HepG2 (cell line): Measurements from ENCODE around the gene PRKN. TPM values are rescaled to one million over a fixed set of nuclear protein-coding genes. Genes with fewer than 3 reads are reported as not detected.
A peak's percentile ranks its signal among the peaks of the same experiment; 100 is the strongest.

ENCODE experiments used
- CEBPG ChIP-seq: IDR thresholded peaks from 2 replicates; pipeline ENCODE4 v1.6.1; 2016
- DMAP1 ChIP-seq: IDR thresholded peaks from 2 replicates; pipeline ENCODE4 v1.6.1; 2016
- GTF3A ChIP-seq: sonication (generic); formaldehyde crosslinking; conservative IDR thresholded peaks from 2 replicates; pipeline ENCODE4 v1.4.0; 2020; ENCODE audit warnings: mild to moderate bottlenecking, missing genetic modification reagents
- GZF1 ChIP-seq: sonication (generic); formaldehyde crosslinking; IDR thresholded peaks from 2 replicates; pipeline ENCODE4 v1.5.1; 2020; ENCODE audit warnings: mild to moderate bottlenecking, missing genetic modification reagents
- MBNL3 ChIP-seq: fragments of 250-450 bp; sonication (Bioruptor Pico); conservative IDR thresholded peaks from 2 replicates; pipeline ENCODE4 v1.8.0; 2022; ENCODE audit warnings: mild to moderate bottlenecking, inconsistent platforms
- MIER2 ChIP-seq: IDR thresholded peaks from 2 replicates; pipeline ENCODE4 v1.6.1; 2016; ENCODE audit warnings: missing biosample characterization, missing genetic modification reagents
- MLLT10 ChIP-seq: sonication (generic); formaldehyde crosslinking; IDR thresholded peaks from 2 replicates; pipeline ENCODE4 v1.4.0; 2020; ENCODE audit warnings: missing genetic modification reagents
- MYNN ChIP-seq: sonication (generic); formaldehyde crosslinking; IDR thresholded peaks from 2 replicates; pipeline ENCODE4 v1.4.0; 2020; ENCODE audit warnings: mild to moderate bottlenecking, low read depth, missing genetic modification reagents
- NFE2L1 ChIP-seq: sonication (generic); formaldehyde crosslinking; IDR thresholded peaks from 2 replicates; pipeline ENCODE4 v1.4.0; 2020; ENCODE audit warnings: missing genetic modification reagents, mild to moderate bottlenecking, borderline replicate concordance
- PHF21A ChIP-seq: sonication (generic); formaldehyde crosslinking; IDR thresholded peaks from 2 replicates; pipeline ENCODE4 v1.5.0; 2020; ENCODE audit warnings: mild to moderate bottlenecking, missing genetic modification reagents
- PTBP1 ChIP-seq: fragments of 200-400 bp; formaldehyde crosslinking; IDR thresholded peaks from 2 replicates; pipeline ENCODE4 v1.6.1; 2018; ENCODE audit warnings: low read length, low read depth; ENCODE audit not compliant: poor library complexity, severe bottlenecking
- SIN3A ChIP-seq: IDR thresholded peaks from 2 replicates; pipeline ENCODE4 v1.6.1; 2011; ENCODE audit warnings: low read depth, mild to moderate bottlenecking, control low read depth, low read length, borderline replicate concordance
- SKI ChIP-seq: fragments of 450-650 bp; IDR thresholded peaks from one replicate; pipeline ENCODE4 v1.6.1; 2018; ENCODE audit warnings: mild to moderate bottlenecking; ENCODE audit not compliant: partially characterized antibody
- SMYD3 ChIP-seq: sonication (generic); formaldehyde crosslinking; IDR thresholded peaks from 2 replicates; pipeline ENCODE4 v1.8.1; 2023; ENCODE audit warnings: mild to moderate bottlenecking, missing genetic modification reagents
- TBP ChIP-seq: sonication (generic); formaldehyde crosslinking; IDR thresholded peaks from 2 replicates; pipeline ENCODE4 v1.5.0; 2020; ENCODE audit warnings: missing genetic modification reagents
- ZFP82 ChIP-seq: sonication (generic); formaldehyde crosslinking; IDR thresholded peaks from 2 replicates; pipeline ENCODE4 v1.5.1; 2020; ENCODE audit warnings: mild to moderate bottlenecking, missing genetic modification reagents, borderline replicate concordance
- ZNF12 ChIP-seq: sonication (generic); formaldehyde crosslinking; IDR thresholded peaks from 2 replicates; pipeline ENCODE4 v1.5.0; 2020; ENCODE audit warnings: missing genetic modification reagents
- ZNF326 ChIP-seq: sonication (generic); formaldehyde crosslinking; IDR thresholded peaks from 2 replicates; pipeline ENCODE4 v1.4.0; 2020; ENCODE audit warnings: missing genetic modification reagents, borderline replicate concordance
- ZNF569 ChIP-seq: sonication (generic); formaldehyde crosslinking; IDR thresholded peaks from 2 replicates; pipeline ENCODE4 v1.5.0; 2020; ENCODE audit warnings: mild to moderate bottlenecking, missing genetic modification reagents, moderate library complexity, borderline replicate concordance
- ZNF766 ChIP-seq: sonication (generic); formaldehyde crosslinking; IDR thresholded peaks from 2 replicates; pipeline ENCODE4 v1.5.0; 2020; ENCODE audit warnings: missing genetic modification reagents, borderline replicate concordance
- ZNF891 ChIP-seq: sonication (generic); formaldehyde crosslinking; IDR thresholded peaks from 2 replicates; pipeline ENCODE4 v1.5.0; 2020; ENCODE audit warnings: mild to moderate bottlenecking, missing genetic modification reagents
- ZSCAN25 ChIP-seq: sonication (generic); formaldehyde crosslinking; IDR thresholded peaks from 2 replicates; pipeline ENCODE4 v1.8.0; 2022; ENCODE audit warnings: mild to moderate bottlenecking, missing genetic modification reagents
- polyA plus RNA-seq, 8 experiments: library from polyadenylated mRNA; depleted of rRNA in 3 of 8; stranded (reverse) in 7 of 8; unstranded in 1 of 8; fragments of >200 nt; fragmentation: Illumina TruSeq in 4 of 8; extraction: Trizol in 4 of 8; gene quantifications; 2 replicates each; pipeline versions ENCODE4 v1.2.1 to v1.2.3, GENCODE V29; 2011 to 2016; ENCODE audit warnings: low read depth in 4 of 8, missing spikeins in 1 of 8, mixed read lengths in 1 of 8; ENCODE audit not compliant: insufficient read depth in 1 of 8
- total RNA-seq, 5 experiments: library from RNA; depleted of rRNA; stranded (reverse); fragments of >200 nt; fragmentation: Illumina TruSeq; extraction: Trizol; gene quantifications; 2 replicates each; pipeline ENCODE4 v1.2.3, GENCODE V29; 2016; ENCODE audit warnings: low read depth in 1 of 5
- TF ChIP-seq, protein P1 (sequence below): sonication (generic); formaldehyde crosslinking; IDR thresholded peaks from 2 replicates; pipeline ENCODE4 v1.5.1; 2020; ENCODE audit warnings: missing genetic modification reagents, mild to moderate bottlenecking, borderline replicate concordance
- TF ChIP-seq, protein P2 (sequence below): sonication (generic); formaldehyde crosslinking; IDR thresholded peaks from 2 replicates; pipeline ENCODE4 v1.4.0; 2020; ENCODE audit warnings: mild to moderate bottlenecking, missing genetic modification reagents
- TF ChIP-seq, protein P3 (sequence below): sonication (generic); formaldehyde crosslinking; IDR thresholded peaks from 2 replicates; pipeline ENCODE4 v1.4.0; 2020; ENCODE audit warnings: missing genetic modification reagents, borderline replicate concordance
- TF ChIP-seq, protein P4 (sequence below): sonication (generic); formaldehyde crosslinking; IDR thresholded peaks from 2 replicates; pipeline ENCODE4 v1.4.0; 2020; ENCODE audit warnings: mild to moderate bottlenecking, missing genetic modification reagents
- TF ChIP-seq, protein P5 (sequence below): fragments of 450-650 bp; IDR thresholded peaks from 2 replicates; pipeline ENCODE4 v1.6.1; 2017

The PRKN gene
- total and polyA plus RNA-seq, 2 of the 13 experiments (the other 11 are each of a cell fraction or from before 2014, with no cell fraction given), result 0.31 to 0.44 TPM

DNA sequence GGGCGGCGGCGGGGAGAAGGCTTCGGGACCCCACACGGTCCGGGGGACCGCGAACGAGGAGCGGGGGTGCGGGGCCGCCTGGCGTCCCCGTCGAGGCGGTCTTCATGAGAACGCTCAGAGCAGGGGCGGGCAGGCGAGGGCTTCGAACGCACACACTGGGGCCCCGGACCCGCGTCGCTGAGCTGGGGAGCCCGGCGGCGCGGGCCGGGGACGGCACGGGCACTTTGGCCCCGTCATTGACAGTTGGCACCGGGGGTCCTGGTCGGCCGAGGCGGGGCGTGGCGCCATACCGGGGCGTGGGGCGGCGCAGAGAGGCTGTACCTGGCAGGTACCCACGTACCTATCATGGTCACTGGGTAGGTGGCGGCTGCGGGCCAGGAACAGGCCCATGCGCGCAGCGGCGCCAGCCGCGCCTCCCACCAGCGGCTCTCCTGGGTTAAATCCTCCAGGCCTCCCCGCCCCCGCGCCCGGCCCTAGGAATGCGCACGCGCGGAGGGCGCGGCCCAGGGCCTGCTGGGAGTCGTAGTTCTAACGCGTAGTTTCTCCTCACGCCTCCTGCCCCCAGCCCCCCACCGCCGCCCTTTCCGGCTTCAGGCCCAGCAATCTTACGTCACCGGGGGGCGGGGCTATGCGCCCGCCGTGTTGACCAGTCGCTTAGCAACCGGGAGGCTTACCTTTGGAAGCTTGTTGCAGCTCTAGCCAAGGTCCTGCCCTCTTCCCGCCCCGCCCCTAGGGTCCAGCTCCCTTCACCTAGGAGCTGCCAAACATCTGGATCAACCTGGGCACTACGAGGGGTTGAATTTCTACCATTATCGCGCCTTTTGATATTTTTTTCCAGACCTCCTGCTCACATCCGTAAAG lies at the start of gene PRKN, which contains the start of gene PACRG (continued):
- TF ChIP-seq ZFP82 (CRISPR knock-in tag) (peak; percentile 93), MBNL3 (no peak), ZSCAN25 (CRISPR knock-in tag) (no peak), PHF21A (CRISPR knock-in tag) (peak; percentile 65; the same call in 1 of the 2 replicates), ZNF326 (CRISPR knock-in tag) (no peak), GTF3A (CRISPR knock-in tag) (no peak), NFE2L1 (peak; percentile 67; the same call in 1 of the 2 replicates), MLLT10 (no peak), SKI (no peak), SMYD3 (CRISPR knock-in tag) (peak; percentile 82; the same call in 1 of the 2 replicates), TBP (CRISPR knock-in tag) (no peak), ZNF12 (CRISPR knock-in tag) (peak; percentile 53; the same call in 1 of the 2 replicates), SIN3A (no peak), PTBP1 (no peak), ZNF569 (CRISPR knock-in tag) (no peak), ZNF891 (CRISPR knock-in tag) (peak; percentile 74), MYNN (CRISPR knock-in tag) (no peak), GZF1 (CRISPR knock-in tag) (peak; percentile 51; the same call in 1 of the 2 replicates), MIER2 (CRISPR knock-in tag) (peak; percentile 36; the same call in 1 of the 2 replicates), ZNF766 (CRISPR knock-in tag) (peak; percentile 66; the same call in 1 of the 2 replicates), CEBPG (peak; percentile 90), DMAP1 (CRISPR knock-in tag) (0 out of 2 replicates have a peak, but pooled peaks have one; percentile 20)
- TF ChIP-seq, protein P1, sequence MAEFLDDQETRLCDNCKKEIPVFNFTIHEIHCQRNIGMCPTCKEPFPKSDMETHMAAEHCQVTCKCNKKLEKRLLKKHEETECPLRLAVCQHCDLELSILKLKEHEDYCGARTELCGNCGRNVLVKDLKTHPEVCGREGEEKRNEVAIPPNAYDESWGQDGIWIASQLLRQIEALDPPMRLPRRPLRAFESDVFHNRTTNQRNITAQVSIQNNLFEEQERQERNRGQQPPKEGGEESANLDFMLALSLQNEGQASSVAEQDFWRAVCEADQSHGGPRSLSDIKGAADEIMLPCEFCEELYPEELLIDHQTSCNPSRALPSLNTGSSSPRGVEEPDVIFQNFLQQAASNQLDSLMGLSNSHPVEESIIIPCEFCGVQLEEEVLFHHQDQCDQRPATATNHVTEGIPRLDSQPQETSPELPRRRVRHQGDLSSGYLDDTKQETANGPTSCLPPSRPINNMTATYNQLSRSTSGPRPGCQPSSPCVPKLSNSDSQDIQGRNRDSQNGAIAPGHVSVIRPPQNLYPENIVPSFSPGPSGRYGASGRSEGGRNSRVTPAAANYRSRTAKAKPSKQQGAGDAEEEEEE (CRISPR knock-in tag), result no peak
- TF ChIP-seq, protein P2, sequence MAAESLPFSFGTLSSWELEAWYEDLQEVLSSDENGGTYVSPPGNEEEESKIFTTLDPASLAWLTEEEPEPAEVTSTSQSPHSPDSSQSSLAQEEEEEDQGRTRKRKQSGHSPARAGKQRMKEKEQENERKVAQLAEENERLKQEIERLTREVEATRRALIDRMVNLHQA (CRISPR knock-in tag), result no peak
- TF ChIP-seq, protein P3, sequence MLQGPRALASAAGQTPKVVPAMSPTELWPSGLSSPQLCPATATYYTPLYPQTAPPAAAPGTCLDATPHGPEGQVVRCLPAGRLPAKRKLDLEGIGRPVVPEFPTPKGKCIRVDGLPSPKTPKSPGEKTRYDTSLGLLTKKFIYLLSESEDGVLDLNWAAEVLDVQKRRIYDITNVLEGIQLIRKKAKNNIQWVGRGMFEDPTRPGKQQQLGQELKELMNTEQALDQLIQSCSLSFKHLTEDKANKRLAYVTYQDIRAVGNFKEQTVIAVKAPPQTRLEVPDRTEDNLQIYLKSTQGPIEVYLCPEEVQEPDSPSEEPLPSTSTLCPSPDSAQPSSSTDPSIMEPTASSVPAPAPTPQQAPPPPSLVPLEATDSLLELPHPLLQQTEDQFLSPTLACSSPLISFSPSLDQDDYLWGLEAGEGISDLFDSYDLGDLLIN, result no peak
- TF ChIP-seq, protein P4, sequence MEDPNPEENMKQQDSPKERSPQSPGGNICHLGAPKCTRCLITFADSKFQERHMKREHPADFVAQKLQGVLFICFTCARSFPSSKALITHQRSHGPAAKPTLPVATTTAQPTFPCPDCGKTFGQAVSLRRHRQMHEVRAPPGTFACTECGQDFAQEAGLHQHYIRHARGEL (CRISPR knock-in tag), result no peak
- TF ChIP-seq, protein P5, sequence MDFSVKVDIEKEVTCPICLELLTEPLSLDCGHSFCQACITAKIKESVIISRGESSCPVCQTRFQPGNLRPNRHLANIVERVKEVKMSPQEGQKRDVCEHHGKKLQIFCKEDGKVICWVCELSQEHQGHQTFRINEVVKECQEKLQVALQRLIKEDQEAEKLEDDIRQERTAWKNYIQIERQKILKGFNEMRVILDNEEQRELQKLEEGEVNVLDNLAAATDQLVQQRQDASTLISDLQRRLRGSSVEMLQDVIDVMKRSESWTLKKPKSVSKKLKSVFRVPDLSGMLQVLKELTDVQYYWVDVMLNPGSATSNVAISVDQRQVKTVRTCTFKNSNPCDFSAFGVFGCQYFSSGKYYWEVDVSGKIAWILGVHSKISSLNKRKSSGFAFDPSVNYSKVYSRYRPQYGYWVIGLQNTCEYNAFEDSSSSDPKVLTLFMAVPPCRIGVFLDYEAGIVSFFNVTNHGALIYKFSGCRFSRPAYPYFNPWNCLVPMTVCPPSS, result no peak
